AG10803 (cell line): Measurements from ENCODE around the gene MTX3.

Experiments used
- DNase-seq: peaks from one replicate; pipeline ENCODE4 v3.0.0; 2010; ENCODE audit warnings: low read depth
- H3K4me3 ChIP-seq: 2 replicates; pipeline ENCODE4 v1.5.1; 2011; ENCODE audit warnings: mild to moderate bottlenecking, low read length, control low read depth
- CTCF ChIP-seq: conservative IDR thresholded peaks from 2 replicates; pipeline ENCODE4 v1.5.1; 2011; ENCODE audit warnings: mild to moderate bottlenecking, low read length, control low read depth, inconsistent platforms

The MTX3 gene

GRCh38 chr5:79936002-79936645 lies 54.9 kb downstream of the MTX3 start:
- DNase-seq = peak; percentile 81
- TF ChIP-seq CTCF = no peak
- H3K4me3 ChIP-seq = peak overlapping the region; percentile 6; the same call in 1 of the 2 replicates

- TF ChIP-seq CTCF = no peak
- DNase-seq = no peak
- no peak overlapping the region for H3K4me3 ChIP-seq
These were observed 56.4 kb downstream of the MTX3 start for GRCh38 chr5:79934681-79935080.

- no peak for TF ChIP-seq CTCF
- peak; percentile 90 for DNase-seq
- no peak overlapping the region for H3K4me3 ChIP-seq
These were observed 58.3 kb downstream of the MTX3 start for GRCh38 chr5:79932510-79933504.

GRCh38 chr5:79931866-79932265 lies 59.2 kb downstream of the MTX3 start:
- H3K4me3 ChIP-seq = no peak overlapping the region
- DNase-seq = no peak
- no peak for TF ChIP-seq CTCF

- TF ChIP-seq CTCF = no peak
- no peak for DNase-seq
- H3K4me3 ChIP-seq = no peak overlapping the region
These were observed 59.7 kb downstream of the MTX3 start for GRCh38 chr5:79931409-79931808.

GRCh38 chr5:79929095-79929494 lies 62.0 kb downstream of the MTX3 start:
- H3K4me3 ChIP-seq = no peak overlapping the region
- no peak for TF ChIP-seq CTCF
- DNase-seq = no peak
